ENCODE measurements around the gene NBEA. TPM values are rescaled to one million over a fixed set of nuclear protein-coding genes. Genes with fewer than 3 reads are reported as not detected.
"Not testable (repeated sequence)": the region's sequence is repeated elsewhere in the genome, so short reads cannot be mapped to it uniquely, and the experiment has no call there.

The NBEA gene
- total RNA-seq, 1 experiment from 2014 or later, result 1.7 TPM

DNA sequence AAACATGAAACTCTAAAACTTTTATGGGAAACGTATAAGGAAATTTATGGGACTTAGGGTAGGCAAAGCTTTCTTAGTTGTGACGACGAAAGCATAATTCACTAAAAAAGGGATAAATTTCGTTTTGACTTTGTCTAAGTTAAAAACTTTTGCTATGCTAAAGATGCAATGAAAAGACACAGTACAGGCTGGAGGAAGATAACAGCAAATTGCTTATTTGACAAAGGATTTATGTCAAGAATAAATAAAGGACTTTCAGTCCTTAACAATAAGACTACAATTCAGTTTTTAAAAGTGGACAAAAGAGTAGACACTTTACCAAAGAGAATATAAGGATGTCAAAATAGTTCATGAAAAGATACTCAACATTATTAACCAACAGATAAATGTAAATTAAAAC lies 150.2 kb downstream of the NBEA start:
- DNase-seq (ENCODE audit: low spot score), result no peak

DNA sequence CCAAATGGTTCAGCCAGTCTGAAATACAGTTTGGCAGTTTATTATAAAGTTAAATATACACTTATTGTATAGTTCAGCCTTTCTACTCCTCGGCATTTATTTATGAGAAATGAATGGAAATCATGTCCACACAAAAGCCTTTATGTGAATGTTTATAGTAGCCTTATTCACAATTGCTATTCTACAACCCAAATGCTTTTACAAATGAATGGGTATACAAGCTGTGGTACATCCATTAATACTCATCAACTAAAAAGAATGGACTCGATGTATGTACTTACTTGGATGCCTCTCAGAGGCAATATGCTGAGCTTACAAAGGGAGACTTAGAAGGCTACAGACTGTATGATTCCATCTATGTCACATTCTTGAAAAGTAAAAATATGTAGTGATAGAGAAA lies 150.7 kb downstream of the NBEA start:
- no peak for DNase-seq (ENCODE audit: low spot score)

DNA sequence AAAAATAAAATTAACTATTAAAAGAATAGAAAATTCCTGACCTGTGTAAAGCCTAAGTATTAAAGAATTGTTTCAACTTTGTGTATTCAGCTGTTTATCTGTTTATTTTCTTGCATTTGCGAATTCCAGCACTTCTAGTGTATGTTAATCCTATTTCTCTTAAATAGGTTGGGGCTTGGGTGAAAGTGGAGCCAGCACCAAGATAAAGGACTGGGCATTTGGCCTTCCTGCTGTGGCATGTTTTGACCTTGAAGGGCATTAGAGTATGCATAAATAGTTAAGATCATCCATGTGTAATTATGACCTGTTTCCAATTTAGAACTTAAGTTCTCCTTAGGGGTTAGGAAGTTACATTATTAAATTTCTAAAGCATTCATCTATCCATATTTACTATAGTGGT lies 151.3 kb downstream of the NBEA start:
- no peak for DNase-seq (ENCODE audit: low spot score)

DNA sequence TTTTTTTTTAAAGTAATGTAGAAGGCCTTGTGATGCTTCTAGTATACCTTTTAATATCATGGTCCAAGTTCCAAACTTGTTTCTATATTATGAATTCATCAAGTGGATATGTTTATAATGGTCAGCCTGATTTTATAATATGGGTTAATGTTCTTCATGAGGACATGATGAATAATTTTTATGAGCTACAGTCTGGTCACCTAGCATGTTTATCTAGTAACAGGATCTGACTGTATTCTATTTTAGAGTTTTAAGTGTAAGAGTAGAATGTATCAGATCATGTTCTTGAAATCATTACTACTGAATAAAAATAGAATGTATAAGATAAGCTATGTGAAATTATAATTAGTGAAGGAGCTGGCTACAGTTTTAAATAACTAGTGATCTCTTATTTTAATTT lies 164.7 kb downstream of the NBEA start:
- DNase-seq (ENCODE audit: low spot score), result not testable (repeated sequence)

DNA sequence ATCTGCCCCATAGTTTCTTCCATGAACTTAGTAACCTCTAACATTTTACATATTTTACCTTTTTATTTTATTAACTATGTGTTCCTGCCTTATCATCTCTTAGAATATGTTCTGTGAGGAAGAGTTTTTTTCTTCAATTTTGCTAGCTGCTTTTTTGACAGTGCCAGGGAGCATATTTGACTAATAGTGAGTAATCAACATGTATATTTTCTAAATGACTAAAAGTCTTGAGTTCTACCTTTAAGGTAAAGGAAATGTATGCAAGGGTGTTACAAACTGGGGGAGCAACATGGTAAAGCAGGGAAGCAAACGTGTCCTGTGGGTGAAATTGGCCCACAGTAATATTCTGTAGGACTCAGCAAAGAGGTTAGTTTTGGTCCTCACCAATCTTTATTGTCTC lies 165.5 kb downstream of the NBEA start:
- DNase-seq (ENCODE audit: low spot score), result no peak

DNA sequence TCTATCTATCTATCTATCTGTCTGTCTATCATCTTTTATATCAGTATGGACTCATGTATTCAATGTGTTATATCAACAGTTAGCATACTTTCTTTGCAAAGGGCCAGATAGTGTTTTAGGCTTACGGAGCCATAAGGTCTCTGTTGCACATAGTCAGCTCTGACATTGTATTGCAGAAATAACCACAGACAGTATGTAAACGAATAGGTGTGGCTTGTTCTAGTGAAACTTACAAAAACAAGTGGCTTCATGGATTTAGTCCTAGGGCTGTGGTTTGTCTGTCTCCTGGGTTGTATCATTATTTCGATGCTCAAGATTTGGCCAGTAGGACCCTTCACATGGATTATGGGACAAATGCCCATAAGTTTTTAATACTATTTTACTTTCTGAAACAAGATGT lies 171.5 kb downstream of the NBEA start:
- DNase-seq (ENCODE audit: low spot score), result not testable (repeated sequence)

DNA sequence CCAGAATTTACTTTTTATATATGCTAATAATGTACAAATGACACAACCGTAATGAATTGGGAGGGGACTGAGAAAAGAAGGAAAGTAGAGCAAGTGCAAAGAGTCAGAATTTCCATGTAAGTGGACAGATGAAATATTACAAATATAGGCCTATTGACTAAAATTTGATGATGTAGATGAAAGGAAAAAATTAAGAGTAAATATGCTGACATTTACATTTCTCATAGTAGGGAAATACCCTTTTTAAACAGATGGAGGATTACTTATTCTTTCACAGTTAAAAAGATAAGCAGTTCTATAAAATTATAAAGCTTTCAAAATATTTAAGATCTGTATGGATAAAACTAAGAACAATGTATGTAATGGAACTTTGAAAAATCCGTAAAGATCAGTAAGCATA lies 185.4 kb downstream of the NBEA start:
- no peak for DNase-seq (ENCODE audit: low spot score)

DNA sequence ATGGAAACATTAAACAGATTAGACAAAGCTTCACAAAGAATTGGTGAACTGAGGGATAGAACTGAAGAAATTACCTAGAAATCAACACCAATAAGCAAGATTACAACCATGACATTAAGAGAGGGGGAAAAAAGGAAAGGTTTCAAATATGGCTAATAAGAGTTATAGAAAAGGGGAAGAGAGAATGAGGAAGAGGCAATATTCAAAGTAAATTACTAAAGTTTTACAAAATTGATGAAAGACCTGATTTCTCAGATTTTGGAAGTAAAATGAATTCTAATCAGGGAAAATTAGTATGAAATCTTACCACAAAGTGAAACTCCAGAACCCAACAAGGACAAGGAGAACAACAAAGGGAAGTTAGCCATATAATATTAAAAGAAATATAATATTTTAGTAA lies 187.4 kb downstream of the NBEA start:
- no peak for DNase-seq (ENCODE audit: low spot score)

DNA sequence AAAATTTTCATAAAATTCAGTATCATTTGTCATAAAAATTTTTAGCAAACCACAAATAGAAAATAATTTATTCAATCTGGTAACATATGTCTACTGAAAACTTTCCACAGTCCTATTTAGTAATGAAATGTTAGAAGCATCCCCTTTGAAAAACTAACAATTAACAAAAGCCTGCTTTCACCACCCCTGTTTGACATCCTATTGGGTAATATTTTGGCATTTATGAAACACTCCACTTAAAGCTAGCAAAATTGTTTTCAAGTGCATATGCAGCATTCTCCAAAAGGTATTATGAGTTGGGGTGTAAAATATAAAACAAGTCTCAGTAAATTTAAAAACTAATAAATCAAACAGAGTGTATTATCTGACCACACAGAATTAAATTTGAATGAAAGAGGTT lies 189.4 kb downstream of the NBEA start:
- DNase-seq (ENCODE audit: low spot score), result no peak

DNA sequence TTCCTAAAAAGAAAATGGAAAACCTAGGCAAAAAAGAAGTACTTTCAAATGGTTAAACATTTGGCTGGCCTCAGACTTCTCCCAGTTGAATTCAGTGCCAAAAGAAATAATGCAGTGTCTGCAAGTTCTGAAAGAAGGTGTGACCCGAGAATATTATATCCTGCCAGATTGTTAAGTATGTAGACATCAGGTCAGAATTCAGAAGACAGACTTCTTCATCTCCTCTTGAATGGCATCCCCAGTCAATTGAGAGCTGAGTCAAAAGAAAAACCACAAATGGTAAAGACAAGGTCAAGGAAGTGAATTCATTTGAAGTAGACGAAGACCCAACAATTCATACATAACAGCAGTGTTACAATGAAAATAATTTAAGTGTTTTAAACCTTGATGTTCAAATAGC lies 194.5 kb downstream of the NBEA start:
- no peak for DNase-seq (ENCODE audit: low spot score)

DNA sequence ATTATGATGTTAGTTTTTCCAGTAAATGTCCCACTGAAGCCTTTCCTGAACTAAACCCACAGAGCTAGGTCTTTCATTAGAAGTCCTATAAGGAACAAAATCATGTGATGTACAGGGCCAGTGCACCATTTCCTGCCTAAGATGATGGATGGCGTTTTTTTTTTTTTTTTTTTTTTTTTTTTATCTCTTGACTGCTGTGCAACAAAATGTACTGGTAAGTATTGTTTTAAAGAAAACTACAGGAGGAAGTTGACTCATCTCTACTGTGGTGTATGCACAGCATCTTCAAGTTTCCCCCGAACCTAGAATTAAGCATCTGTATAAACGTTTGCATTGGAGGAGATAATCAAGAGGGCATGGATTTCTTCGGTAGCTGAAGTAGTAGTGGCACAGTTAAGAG lies 197.5 kb downstream of the NBEA start:
- DNase-seq (ENCODE audit: low spot score), result peak; percentile 2

DNA sequence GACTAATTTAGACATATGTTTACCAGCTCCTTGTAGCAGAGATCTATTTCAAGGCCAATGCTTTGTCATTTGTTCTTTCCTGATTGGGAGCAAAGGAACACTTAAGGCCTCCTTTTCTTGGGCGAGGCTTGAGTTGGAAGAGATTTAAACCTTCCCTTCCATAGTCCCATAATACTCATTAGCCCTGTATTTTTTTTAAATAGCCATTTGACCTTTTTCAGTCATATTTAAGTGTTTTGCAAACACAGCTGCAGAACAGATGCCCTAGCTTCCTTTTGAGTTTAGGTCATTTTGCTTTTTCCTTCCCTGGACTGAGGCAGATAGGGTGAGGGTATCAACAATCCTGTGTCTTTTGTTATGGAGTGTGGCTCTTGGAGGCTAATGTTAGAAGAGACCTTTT lies 198.3 kb downstream of the NBEA start:
- no peak for DNase-seq (ENCODE audit: low spot score)

DNA sequence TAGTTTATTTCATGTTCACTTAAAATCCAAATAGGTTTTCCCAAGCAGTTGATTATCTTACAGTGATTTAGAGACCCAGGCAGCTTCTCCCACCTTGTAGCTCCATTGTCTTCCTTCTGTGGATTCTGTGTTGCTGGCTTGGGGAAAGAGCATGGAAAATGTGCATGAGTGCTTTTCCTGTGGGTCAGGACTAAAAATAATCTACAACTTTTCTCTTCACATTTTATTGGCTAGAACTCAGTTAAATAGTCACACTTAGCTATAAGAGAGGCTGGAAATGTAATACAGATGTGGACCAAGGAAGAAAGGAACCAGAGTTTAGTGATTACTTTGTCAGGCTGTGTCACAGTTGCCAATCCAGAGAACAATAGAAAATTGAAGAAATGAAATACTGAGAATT lies 198.8 kb downstream of the NBEA start:
- DNase-seq (ENCODE audit: low spot score), result no peak

DNA sequence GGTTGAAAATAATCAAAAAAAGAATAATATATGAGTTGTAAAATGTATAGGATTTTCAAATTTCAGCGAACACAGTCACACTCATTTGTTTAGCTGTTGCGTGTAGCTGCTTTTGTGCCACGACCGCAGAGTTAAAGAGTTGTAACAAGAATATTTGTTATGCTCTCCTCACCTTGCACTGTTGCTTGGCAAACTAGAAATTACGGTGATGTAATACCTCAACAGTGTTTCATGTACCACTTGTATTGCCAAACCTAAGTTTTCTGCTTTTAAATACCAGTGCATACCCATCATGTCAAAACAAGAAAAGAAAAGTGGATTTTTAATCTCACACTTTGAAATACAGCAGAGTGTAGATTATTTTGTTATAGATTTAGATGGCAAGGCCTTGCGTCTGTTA lies 201.1 kb downstream of the NBEA start:
- DNase-seq (ENCODE audit: low spot score), result no peak

DNA sequence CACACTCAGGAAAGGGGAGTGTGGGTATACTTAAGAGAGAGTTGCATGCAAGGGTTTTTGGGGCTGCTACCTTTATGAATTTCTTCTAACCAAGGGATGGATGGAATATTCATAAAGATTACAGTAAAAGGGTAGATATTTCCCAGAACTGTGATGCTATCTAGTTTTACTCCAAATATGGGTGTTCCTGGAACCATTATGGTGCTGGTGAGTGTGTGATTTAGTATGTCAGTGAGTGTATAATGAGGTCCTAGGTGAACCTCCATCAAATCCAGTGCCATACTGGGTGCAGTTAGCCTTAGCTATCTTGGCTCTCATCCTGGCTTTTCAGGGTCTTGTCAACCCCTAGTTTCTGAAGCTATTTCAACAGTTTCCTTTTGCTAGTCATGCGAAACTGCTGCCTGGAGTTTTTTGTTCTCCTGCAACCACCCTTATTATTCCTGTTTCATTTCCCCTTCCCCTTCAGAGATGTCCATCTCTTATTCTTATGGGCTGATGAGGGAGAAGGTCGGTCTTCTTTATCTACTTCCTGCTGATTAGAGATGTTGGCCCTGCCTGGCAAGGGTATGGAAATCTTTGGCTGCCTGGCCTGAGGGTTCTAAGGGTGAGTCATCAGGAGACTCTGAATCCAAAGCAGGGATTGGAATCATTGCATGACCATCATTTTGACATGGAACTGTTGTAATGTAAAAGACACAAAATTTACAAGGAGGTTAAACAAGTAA lies 202.3 kb downstream of the NBEA start:
- no peak for DNase-seq (ENCODE audit: low spot score)

DNA sequence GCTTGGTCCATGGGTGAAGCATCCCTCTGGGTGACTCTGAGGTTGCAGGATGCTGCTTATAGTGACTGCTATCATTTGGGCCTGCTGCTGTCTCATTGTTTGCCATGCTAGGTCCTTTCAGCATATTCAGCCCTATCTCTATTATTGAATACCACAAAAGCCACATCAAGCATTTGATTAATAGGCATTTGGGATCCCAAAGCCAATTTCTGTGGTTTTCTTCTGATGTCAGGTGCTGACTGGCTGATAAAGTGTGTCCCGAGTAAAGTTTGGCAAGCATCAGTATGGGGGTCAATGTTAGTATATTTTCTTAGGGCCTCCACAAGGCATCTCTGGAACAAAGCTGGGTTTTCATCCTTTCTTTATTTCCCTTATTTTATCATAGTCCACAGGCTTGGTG lies 204.6 kb downstream of the NBEA start:
- no peak for DNase-seq (ENCODE audit: low spot score)

DNA sequence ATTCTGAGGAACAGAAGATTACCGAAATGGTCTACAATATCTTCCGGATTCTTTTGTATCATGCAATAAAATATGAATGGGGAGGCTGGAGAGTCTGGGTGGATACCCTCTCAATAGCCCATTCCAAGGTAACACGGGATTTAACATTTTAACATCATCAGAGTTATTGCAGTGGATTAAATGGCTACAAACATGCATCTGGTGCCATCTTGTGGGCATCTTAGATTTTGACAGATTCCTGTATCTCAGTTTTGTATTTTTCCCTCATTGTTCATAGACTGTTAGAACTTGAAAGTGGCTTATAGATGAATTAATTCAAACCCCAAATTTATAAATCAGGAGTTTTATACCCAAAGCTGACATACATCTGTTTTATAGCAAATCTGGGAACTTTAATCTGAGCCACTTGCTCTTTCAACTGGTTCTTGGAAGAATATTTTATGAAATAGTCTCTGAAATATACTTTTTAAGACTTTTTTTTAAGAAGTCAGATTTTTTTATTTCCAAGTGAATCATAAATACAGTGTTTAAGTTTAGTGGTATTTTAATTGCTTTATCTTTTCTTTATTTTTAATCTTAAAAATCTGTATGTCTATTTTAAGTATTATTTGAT lies 215.2 kb downstream of the NBEA start:
- peak; percentile 21 for DNase-seq (ENCODE audit: low spot score)

DNA sequence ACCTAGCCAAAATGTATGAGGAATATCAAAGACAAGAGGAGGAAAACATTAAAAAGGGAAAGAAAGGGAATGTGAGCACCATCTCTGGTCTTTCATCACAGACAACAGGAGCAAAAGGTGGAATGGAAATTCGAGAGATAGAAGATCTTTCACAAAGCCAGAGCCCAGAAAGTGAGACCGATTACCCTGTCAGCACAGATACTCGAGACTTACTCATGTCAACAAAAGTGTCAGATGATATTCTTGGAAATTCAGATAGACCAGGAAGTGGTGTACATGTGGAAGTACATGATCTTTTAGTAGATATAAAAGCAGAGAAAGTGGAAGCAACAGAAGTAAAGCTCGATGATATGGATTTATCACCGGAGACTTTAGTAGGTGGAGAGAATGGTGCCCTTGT lies 217.0 kb downstream of the NBEA start:
- no peak for DNase-seq (ENCODE audit: low spot score)

DNA sequence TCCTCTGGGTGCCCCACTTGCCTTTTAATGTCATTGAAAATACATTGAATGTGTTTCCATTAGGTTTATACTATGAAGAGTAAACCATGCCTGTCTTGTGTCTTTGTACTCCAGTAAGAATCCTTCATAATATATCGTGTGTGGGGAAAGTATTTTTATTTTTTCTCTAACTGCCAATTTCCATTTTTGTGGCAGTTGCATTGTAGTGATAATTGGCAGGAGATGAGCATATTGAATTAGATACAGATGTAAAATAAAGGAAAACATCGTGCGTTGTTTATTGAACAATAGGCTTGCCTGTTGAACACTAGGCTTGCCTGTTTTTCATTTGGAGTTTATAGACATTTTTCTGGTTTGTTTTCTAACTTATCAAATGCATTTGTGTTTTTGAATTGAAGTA lies 218.8 kb downstream of the NBEA start:
- no peak for DNase-seq (ENCODE audit: low spot score)

DNA sequence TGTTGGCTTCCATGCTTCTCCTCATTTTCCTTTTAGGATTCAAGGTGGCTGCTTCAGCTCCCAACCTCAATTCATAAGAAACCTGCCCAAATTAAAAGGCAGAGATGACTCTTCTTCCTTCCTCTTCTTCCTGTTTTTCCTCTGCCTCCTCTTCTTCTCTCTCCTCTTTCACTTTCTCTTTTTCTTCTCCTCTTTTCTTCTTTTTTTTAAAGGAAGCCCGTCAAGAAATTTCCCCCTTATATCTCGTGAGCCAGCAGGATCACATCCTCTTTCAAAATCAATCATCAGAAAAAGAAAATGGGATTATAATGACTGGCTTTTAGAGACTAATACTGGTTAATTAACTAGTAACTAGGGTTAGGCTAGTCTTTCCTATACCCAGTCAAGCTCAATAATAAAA lies 220.3 kb downstream of the NBEA start:
- DNase-seq (ENCODE audit: low spot score), result no peak

DNA sequence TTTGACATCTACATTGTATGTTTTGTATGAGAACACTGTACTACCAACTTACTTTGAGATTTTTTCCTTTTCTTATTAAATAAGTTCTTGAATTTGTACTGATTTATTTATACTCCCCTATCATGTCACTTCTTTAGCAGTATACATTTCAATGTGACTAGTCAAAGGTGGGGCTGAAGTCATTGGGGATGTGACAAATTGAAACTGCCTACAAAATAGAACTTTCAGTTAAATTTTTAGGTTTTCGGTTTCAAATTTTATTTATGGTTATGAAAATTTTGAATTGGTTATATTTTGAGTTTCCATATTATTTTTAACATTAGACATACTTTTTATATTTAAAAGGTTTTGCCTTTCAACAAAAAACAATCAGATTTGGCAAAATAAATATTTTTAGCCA lies 221.6 kb downstream of the NBEA start:
- no peak for DNase-seq (ENCODE audit: low spot score)

DNA sequence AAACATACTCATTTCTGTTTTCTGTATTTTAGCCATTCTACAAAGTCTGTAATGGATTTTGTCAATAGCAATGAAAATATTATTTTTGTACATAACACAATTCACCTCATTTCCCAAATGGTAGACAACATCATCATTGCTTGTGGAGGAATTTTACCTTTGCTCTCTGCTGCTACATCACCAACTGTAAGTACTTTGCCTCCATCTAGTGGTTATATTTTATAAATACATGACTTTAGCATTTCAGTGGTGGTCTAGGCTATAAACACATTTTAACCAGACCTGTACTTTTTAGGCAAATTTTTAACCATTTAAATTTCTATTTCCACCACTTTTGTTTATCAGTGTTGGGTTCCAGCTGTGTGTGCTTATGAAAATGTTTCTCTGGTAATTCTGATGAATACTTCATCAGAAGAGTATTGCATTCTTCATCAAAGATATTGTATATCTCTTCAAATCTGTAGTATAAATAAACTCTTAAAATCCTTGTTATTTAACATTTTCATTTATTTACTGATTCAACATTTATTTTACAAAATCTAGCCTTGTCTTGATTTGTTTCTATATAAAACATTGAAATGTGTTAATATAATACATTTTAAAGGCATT lies 222.4 kb downstream of the NBEA start:
- peak; percentile 37 for DNase-seq (ENCODE audit: low spot score)

DNA sequence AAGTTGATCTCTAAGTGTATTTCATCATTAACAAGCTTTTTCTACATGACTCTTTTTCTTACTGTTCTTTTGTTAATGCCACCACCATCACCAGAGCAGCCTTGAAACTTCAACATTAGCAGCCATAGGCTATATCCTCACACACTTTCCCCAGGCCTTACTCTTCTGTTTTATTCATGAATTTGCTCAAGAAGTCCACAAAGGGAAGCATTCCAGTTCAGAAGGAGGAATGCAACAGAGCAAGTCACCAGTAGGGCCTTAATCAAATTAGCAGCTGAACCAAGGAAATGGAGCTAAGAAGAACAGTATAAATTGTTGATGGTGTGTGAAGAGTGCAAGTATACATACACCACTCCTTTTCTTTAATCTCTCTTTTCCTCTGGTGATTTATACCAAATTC lies 223.1 kb downstream of the NBEA start:
- no peak for DNase-seq (ENCODE audit: low spot score)

DNA sequence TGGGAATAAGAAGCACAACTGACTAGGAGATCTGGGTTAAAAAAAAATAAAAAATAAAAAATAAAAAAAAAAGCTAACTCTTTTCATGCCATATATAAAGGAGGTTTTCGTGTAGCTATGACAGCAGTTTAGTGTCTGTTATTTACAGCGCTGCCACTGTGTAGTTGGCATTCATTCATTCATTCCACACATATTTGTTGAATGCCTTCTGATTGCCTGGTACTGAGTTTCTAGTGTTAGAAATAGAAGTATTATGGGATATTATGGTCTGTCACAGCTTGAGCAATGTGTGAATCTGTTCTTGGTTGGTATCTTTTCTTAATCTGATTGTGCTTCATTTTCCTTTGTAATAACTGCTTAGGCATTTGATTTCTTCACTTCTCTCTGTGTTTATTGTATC lies 237.4 kb downstream of the NBEA start:
- no peak for DNase-seq (ENCODE audit: low spot score)

Measured in H4 (cell line).